Gastrocnemius medialis (tissue), 4 donors: ENCODE results near the gene TMTC2.

ENCODE experiments used
- POLR2A ChIP-seq, 2 donors: fragments of 450-650 bp; IDR thresholded peaks; one replicate each; pipeline ENCODE4 v1.6.1; 2017; ENCODE audit warnings: antibody characterized with exemption in 2 of 2, mild to moderate bottlenecking in 2 of 2, moderate library complexity in 2 of 2
- TF ChIP-seq, protein P1 (sequence below), 5 experiments: fragments of 450-650 bp in 3 of 5; fragments of 200-600 bp in 2 of 5; sonication (generic) in 2 of 5; IDR thresholded peaks in 4 of 5; conservative IDR thresholded peaks in 1 of 5; 1 replicate in 4 of 5; 2 replicates in 1 of 5; pipeline ENCODE4 v1.5.1; 2016 to 2019; ENCODE audit warnings: antibody characterized with exemption in 5 of 5, mild to moderate bottlenecking in 3 of 5, moderate library complexity in 3 of 5

DNA sequence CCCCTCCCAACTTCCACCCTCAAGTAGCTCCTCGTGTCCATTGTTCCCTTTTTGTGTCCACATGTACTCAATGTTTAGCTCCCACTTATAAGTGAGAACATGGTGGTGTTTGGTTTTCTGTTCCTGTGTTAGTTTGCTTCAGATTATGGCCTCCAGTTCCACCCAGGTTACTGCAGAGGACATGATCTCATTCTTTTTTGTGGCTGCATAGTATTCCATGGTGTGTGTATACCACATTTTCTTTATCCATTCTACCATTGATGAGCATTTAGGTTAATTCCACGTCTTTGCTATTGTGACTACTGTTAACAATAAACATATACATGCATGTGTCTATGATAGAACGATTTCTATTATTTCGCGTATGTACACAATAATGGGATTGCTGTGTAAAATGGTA lies 362.6 kb downstream of the TMTC2 start:
- TF ChIP-seq, protein P1, sequence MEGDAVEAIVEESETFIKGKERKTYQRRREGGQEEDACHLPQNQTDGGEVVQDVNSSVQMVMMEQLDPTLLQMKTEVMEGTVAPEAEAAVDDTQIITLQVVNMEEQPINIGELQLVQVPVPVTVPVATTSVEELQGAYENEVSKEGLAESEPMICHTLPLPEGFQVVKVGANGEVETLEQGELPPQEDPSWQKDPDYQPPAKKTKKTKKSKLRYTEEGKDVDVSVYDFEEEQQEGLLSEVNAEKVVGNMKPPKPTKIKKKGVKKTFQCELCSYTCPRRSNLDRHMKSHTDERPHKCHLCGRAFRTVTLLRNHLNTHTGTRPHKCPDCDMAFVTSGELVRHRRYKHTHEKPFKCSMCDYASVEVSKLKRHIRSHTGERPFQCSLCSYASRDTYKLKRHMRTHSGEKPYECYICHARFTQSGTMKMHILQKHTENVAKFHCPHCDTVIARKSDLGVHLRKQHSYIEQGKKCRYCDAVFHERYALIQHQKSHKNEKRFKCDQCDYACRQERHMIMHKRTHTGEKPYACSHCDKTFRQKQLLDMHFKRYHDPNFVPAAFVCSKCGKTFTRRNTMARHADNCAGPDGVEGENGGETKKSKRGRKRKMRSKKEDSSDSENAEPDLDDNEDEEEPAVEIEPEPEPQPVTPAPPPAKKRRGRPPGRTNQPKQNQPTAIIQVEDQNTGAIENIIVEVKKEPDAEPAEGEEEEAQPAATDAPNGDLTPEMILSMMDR (IDR thresholded peaks at IDR 0.05 in 4 of 5, conservative IDR thresholded peaks at IDR 0.05 in 1 of 5) = no peak
- TF ChIP-seq POLR2A (IDR thresholded peaks at IDR 0.05) = no peak
